Measurements from ENCODE around the gene ITGA11. TPM values are rescaled to one million over a fixed set of nuclear protein-coding genes. Genes with fewer than 3 reads are reported as not detected.

ITGA11 gene
- total RNA-seq, 2 experiments from 2014 or later, result 0.19 TPM; not detected in 1

DNA sequence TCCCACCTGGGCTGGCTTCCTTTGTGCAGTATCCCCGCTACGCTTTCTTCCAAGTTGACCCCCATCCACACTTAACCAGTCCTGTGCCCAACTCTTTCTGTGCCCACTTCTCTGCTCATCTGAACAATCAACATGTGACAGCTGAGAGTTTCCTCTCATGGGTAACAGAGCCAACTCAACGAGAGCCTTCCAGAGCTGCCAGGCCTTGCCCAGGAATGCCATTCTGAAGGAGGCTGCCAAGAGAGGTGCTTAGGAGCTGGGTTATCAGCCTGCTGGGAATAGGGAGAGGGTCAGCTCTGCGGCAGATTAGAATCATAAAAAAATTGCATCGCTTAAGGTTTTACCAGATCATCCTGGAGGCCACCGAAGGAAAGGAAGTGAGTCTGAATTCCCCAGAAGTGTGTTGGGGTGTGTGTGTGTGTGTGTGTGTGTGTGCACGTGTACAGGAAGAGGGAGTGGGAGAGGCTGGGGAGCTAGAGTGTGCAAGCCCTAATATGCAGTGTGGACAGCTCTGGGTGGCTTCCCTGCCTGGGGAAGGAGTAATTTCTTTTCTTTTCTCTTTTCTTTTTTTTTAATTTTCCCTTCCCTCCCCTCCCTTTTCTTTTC, 66.7 kb downstream of the ITGA11 start:
- ChIA-PET CTCF (no interaction called here), POLR2A (no interaction called here)

DNA sequence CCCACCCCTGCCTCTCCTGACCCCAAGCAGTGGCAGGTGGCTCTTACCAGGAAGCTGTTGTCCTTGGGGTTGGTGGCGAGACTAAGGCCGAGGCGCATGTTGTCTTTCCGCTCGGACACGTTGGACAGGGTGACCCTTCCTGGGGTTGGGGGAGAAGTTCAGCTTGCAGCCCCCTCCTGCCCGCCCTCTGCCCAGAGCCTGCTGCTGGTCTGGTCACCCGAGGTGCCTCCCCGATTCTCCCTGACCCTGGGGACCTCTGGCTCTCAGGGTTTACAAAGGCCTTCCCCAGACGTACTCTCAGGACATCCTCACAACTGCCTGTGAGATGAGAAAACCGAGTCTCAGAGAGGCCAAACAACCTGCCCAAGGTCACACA, 67.3 kb downstream of the ITGA11 start:
- CTCF ChIA-PET, result no interaction called here
- POLR2A ChIA-PET, result no interaction called here

DNA sequence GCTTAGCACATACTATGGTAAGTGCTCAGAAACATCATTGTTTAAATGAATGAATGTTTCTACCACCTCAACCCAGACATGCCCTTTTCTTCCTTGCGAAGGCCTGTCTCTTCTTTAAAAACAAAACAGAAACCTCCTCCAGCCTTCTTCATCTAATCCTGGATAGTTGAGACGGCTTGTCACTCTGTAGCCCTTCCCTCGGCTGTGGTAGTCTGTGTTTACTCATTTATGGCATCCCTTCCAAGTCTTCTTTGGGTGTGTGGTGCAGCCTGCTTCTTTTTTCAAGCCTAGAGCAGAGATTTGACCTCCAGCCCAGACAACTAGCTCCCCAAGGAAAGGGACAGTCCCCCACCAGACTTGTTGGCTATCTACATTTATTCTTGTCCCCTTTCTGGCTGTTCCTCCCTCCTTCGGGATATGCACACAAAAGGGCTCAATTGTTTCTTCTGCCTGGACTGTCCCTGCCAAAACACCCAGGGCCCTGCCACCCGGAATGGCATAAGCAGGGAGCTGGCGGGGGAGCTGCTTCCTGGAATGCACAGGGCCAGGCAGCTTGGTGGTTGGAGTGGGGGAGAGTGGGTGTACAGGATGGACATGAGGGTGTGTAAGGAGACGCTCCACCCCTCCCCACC, 67.8 kb downstream of the ITGA11 start:
- POLR2A ChIA-PET, result no interaction called here
- CTCF ChIA-PET, result no interaction called here

DNA sequence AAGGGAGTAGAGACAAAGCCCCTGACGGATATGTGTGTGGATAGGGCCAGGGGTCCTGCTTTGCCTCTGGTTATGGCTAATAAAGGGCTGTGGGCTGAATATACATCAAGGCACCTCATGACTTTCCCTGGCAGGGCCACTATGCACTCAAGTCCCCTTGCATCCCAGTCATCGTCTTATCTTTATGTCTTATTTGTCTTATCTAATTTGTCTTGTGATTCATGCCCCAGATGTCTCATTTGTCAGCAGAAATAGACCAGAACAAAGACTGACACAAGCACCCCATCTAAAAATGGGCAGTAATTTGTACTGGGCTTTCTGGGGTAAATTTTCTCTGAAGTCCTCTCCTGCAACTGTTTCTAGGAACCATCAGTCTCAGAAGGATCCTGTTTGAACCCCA, 68.6 kb downstream of the ITGA11 start:
- ChIA-PET POLR2A (no interaction called here), CTCF (no interaction called here)

DNA sequence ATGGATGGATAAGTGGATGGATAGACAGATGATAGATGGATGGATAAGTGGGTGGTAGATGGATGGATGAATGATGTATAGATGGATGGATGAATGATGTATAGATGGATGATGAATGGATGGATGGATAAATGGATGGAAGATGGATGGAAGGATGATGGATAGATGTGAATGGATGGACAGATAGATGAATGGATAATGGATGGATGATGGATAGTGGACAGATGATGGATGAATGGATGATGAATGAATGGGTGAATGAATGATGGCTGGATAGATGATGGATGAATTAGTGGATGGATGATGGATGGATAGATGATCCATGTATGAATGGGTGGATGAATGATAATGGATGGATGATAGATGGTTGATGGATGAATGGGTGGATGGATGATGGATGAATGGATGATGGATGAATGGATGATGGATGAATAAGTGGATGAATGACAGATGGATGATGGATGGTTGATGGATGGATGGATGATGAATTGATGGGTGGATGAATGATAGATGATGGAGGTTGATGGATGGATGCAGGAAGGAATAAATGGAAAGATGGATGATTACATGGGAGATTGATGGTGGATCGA, 69.3 kb downstream of the ITGA11 start:
- CTCF ChIA-PET, result no interaction called here
- POLR2A ChIA-PET, result no interaction called here

DNA sequence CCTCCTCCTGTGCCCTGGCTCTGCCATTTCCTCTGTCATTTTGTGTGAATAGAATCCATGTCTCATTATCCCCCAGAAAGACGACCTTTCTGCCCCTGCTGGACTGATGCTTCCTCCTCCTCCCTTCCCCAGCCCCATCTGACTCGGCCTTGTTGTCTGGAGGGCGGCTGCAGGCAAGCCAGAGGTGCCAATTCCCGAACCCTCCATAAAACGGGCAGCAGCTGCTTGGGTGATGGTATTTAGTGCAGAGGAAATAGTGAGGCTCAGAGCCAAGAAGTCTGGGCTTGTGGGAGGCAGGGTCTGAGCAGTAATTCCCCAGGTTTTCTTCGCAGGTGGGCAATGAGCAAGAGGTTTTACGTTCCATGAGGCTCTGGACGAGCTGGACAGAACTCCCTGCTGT, 71.2 kb downstream of the ITGA11 start:
- ChIA-PET POLR2A (no interaction called here), CTCF (no interaction called here)

DNA sequence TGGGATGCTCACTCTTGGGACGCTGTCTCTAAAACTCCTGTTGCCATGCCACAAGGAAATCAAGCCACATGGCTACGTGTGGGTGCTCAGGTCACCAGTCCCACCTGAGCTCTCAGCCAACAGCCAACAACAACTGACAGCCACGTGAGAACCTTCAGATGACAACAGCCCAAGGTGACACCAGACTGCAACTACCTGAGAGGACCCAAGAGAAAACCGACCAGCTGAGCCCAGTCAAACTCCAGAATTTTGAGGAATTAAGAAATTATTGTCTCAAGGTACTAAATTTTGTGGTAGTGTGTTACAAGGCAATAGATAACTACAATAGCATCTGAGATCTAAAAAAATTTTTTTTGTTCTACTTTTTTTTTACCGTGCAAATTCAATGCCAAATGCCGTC, 75.2 kb downstream of the ITGA11 start:
- POLR2A ChIA-PET, result no interaction called here
- CTCF ChIA-PET, result no interaction called here

DNA sequence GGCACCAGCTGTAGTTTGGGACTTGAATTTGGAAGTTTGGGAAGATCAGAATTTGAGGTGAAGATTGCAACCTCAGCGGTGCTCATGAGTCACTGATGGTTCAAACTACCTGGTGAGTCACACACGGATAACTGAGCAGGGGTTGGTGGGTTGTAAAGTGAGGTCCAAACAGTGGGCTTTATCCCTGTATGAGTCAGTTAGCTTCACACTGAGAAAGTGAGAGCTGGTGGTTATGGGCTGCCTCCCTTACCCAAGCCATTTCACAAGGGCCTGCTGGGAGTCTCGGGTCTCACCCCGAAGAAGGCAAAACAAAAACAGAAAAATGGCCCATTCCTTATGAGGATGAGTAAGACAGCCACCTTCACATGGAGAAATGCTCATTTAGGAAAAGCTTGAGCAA, 77.0 kb downstream of the ITGA11 start:
- POLR2A ChIA-PET, result interaction anchor here (0.7 kb wide), 1 partner anchor 64 kb away, joined by 3 read pairs; no protein-coding TSS in a partner anchor

DNA sequence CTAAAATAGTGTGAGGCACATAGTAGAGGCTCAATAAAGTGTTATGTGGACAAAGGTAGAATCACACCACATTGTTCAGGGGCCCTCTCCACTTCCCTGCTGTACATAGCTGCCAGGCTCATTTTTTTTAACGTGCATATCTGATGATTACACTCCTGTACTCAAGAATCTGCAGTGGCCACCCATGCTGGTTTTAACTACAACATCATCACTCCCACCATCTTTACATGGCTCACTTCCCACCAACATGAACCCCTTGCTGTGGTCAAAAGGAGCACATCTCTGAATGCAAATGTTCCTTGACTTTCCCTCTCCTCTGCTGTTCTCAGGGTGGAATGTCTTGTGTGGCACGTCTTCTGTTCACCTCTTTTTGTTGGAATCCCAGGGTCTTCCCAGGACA, 77.7 kb downstream of the ITGA11 start:
- POLR2A ChIA-PET, result no interaction called here
- CTCF ChIA-PET, result no interaction called here

More for the DNA sequence above, 77.0 kb downstream of the ITGA11 start:
- CTCF ChIA-PET, result no interaction called here

DNA sequence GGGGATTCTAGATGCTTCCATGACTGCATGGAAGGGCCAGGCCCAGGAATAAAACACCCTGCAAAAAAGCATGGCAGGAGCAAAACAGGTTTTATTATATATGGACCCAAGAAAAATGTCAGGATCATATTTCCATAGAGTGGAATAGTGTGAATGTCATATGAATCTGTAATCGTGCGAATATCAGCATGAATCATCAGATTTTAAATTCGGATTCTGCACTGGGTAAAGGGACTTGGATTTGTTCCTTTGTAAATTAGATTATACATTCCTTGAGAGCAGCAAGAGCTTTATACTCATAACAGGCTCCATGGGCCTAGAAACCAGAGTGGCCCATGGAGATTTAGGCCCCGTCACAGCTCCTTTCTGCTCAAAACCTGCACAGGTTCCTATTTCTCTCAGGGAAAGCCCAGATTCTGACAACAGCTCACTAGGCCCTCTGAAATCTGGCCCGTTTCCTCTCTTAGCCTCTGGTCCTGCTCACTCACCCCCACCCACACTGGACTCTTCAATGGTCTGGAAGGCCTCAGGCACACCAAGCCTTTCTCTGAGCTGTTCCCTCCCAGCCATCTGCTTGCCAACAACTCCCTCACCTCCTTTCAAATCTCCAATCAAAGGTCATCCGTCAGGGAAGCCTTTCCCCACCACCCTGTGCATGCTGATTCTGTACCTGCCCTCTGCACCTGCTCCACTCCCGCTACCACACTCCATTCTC, 78.4 kb downstream of the ITGA11 start:
- CTCF ChIA-PET, result no interaction called here
- POLR2A ChIA-PET, result no interaction called here

DNA sequence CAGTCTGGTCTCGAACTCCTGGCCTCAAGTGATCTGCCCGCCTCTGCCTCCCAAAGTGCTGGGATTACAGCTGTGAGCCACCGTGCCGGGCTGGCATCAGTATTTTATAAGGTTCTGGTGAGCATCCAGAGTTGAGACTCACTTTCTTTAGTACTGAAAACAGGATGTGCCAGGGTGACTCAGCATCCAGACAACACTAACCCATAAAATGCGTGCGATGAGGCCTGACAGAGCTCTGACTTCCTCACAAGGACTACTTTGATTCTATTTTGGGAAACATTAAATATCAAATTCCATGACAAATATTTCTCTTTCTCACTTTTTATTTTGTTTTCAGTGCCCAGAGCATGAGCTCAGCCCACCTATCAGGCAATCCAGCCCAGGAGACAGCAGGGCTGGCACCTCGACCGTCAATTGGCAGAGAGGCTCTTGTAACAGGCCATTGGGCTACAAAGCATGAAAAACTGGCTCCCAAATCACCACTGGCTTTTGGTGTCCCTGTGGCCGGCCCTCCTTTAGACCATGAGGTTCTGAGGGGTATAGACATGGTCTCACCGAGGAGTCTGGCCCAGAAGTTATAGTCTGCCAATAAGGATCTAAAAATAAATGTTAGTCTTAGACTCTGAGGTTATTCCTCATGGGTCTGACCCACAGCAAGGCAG, 79.4 kb downstream of the ITGA11 start:
- CTCF ChIA-PET, result no interaction called here
- POLR2A ChIA-PET, result no interaction called here

DNA sequence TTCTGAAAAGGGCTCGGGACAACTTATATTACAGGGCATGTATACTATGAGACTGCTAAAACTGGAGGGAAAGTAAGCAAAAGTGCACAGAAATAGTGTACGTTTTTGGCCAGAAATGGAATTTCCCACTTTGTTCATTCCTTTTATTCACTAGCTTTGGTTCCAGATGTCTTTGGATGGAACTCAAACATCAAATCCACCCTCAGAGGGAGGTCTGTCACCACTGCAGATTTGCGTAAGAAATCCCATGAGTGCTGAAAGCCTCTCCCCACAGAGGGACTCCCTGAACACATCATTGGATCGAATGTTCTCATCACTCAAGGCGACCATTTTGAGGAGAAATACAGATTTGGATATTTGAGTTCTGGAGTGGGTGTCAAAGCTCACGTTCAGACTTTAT, 82.8 kb downstream of the ITGA11 start:
- ChIA-PET POLR2A (no interaction called here), CTCF (no interaction called here)

DNA sequence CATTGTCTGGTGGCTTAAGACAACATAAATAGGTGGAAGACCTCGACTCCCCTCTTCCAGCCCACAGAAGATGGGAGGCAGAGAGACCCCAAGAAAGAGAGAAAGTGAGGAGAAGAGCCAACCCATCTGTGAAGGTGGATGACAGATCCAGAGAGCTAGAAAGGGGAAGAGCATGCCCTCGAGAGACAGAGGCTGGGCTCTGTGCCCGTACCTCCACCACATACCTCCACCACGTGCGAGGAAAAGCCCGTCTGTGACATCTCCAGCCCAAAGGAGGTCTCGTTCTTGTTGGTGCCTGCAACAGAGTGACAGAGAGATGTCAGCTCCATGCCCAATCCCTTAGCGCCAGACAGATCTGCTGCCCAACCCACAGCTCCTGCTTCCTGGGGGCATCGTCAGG, 83.4 kb downstream of the ITGA11 start:
- ChIA-PET POLR2A (no interaction called here), CTCF (no interaction called here)

DNA sequence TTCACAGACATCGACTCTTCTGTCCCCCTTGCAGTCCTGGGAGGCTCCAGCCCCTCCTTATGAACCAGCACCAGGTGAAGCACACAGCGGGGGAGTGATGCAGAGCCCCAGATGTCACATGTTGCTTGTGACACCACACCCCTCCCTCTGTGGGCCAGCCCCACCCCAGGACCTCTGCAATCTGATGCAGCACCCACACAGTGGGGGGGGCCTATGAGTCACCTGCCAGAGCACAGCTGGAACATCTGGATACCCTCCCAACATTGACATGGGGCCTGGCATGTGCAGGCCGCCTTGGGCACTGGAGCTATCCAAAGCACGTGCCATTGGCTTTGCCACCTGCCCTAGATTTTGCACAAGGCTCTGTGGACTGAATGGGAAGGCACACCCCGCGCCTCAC, 83.9 kb downstream of the ITGA11 start:
- CTCF ChIA-PET, result no interaction called here

DNA sequence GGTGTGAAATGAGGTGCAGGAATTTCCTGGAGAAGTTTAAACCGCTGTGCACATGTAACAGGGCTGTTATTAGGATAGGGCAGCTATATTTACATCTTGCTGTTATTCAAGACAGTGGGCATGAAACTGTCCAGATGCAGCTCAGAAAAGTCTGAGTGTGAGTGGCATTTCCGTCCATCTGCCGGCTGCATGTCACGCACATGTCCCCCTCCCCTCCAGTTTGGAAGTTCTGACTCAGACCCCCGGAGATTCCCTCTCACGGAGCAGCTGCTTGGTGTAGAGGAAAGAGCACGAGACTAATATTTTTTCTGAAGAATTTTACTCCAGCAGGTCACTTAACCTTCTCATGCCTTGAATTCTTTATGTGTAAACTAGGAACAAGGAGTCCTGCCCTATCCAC, 84.6 kb downstream of the ITGA11 start:
- POLR2A ChIA-PET, result no interaction called here
- CTCF ChIA-PET, result interaction anchor here (1.3 kb wide), 1 partner anchor 41 kb away, joined by 4 read pairs; no protein-coding TSS in a partner anchor

More for the DNA sequence above, 83.9 kb downstream of the ITGA11 start:
- POLR2A ChIA-PET, result no interaction called here

DNA sequence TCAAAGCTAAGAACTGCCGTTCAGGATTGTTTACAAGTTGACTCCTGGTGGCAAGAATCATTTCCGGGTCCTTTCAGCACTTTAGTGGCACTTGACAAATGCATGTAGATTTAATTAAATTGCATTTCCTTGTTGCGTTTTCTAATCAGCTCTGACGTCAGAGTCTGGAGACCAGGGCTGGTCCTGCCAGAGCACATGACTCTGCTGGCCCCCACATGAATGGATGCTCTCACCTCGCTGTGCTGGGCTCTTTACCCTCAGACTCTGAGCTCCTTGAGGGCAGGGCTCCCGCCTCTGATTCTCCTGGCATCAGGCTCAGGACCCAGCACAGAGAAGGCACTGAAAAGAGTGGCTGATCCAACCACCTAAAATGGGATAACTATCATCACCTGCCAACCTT, 85.0 kb downstream of the ITGA11 start:
- ChIA-PET CTCF (interaction anchor here (1.3 kb wide), 1 partner anchor 40 kb away, joined by 4 read pairs; no protein-coding TSS in a partner anchor), POLR2A (no interaction called here)

DNA sequence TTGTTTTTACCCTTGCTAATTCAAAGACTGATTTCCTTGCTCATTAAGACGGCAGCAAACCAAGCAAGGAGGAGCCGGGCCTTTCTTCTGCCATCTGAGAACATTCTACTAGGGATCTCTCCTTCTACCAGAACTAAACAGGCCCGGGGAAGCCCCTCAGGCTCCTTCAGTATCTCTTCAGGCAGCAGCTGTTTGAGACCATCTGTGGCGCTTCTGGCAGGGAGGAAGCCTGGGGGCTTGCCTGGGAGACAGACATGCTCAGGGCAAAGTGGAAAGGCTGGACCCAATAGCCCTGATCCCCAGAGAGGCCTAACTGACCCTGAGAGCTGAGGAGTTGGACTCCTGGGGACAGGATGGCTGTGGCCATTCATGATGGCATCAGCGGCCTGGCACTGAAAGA, 86.5 kb downstream of the ITGA11 start:
- CTCF ChIA-PET, result no interaction called here
- POLR2A ChIA-PET, result no interaction called here

DNA sequence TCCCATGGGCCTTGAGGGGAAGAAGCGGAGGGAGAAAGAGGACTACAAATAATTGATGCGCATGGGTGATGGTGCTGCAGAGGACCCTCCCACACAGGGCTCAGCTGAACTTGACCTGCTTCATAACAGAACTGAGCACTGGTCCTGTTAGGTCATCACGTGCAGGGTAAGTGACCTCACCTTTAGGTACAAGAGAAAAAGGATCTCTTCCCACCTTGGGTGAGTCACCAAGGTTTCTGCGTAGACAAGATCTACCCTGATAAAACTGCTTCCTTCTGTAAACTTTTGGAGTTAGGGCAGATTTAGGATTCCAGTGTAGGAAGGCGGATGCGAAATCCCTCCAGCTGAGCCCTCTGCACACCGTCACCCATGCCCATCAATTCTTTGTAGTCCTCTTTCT, 87.4 kb downstream of the ITGA11 start:
- CTCF ChIA-PET, result no interaction called here
- POLR2A ChIA-PET, result no interaction called here

DNA sequence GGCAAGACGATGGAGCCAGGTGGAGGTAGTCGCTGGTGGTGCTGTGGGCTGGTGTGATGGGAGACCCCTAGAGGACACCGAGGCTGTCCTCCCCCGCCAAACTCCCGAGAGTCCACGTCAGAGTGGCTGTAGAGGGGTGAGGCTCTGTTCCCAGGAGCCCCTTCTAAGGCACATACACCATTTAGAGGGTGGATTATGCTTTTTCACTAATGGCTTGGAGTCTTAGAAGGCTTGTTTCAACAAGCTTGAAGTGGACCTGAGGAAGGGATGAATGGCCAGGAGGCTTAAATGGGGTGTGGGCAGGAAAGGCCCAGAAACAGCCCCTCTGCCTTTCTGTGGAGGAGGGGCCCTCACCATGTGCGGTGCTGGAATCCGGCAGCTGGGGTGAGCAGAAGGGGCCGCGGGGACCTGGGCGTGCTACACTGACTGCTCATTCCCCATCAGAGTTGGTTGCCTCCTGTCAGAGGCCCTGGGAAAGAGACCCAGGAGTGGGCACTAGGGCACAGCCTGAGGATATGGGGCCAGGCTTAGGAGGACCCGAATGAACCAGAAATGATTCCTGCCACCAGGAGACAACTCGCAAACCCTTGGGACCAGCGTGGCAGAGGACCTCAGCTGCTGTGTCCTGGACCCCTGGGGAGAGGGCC, 88.3 kb downstream of the ITGA11 start:
- ChIA-PET CTCF (interaction anchor here (0.6 kb wide), 1 partner anchor 90 kb away, joined by 3 read pairs; no protein-coding TSS in a partner anchor), POLR2A (no interaction called here)
